Ishikawa (cell line): ENCODE data around the gene TMEM51.

Experiments
- CEBPB ChIP-seq: IDR thresholded peaks from 2 replicates; pipeline ENCODE4 v1.6.1; 2012
- CREB1 ChIP-seq: IDR thresholded peaks from 2 replicates; pipeline ENCODE4 v1.6.1; 2012; ENCODE audit warnings: low read depth
- EGR1 ChIP-seq: IDR thresholded peaks from 2 replicates; pipeline ENCODE4 v1.6.1; 2012
- EP300 ChIP-seq: IDR thresholded peaks from 2 replicates; pipeline ENCODE4 v1.6.1; 2012; ENCODE audit warnings: borderline replicate concordance
- FOXM1 ChIP-seq: IDR thresholded peaks from 2 replicates; pipeline ENCODE4 v1.6.1; 2012; ENCODE audit warnings: low read depth, borderline replicate concordance
- MAX ChIP-seq: IDR thresholded peaks from 2 replicates; pipeline ENCODE4 v1.6.1; 2012
- NFIC ChIP-seq: IDR thresholded peaks from 2 replicates; pipeline ENCODE4 v1.6.1; 2012
- RAD21 ChIP-seq: IDR thresholded peaks from 2 replicates; pipeline ENCODE4 v1.6.1; 2012; ENCODE audit warnings: low read depth
- REST ChIP-seq: IDR thresholded peaks from 2 replicates; pipeline ENCODE4 v1.6.1; 2012; ENCODE audit warnings: low read depth, mild to moderate bottlenecking
- TAF1 ChIP-seq: IDR thresholded peaks from 2 replicates; pipeline ENCODE4 v1.6.1; 2012; ENCODE audit warnings: low read depth, mild to moderate bottlenecking
- TCF12 ChIP-seq: IDR thresholded peaks from 2 replicates; pipeline ENCODE4 v1.6.1; 2012; ENCODE audit warnings: low read depth
- TEAD4 ChIP-seq: IDR thresholded peaks from 2 replicates; pipeline ENCODE4 v1.6.1; 2012
- YY1 ChIP-seq: IDR thresholded peaks from 2 replicates; pipeline ENCODE4 v1.6.1; 2012; ENCODE audit warnings: low read depth
- ZBTB7A ChIP-seq: IDR thresholded peaks from 2 replicates; pipeline ENCODE4 v1.6.1; 2012; ENCODE audit warnings: low read depth
- TF ChIP-seq, protein P1 (sequence below): IDR thresholded peaks from 2 replicates; pipeline ENCODE4 v1.6.1; 2012

The TMEM51 gene

DNA sequence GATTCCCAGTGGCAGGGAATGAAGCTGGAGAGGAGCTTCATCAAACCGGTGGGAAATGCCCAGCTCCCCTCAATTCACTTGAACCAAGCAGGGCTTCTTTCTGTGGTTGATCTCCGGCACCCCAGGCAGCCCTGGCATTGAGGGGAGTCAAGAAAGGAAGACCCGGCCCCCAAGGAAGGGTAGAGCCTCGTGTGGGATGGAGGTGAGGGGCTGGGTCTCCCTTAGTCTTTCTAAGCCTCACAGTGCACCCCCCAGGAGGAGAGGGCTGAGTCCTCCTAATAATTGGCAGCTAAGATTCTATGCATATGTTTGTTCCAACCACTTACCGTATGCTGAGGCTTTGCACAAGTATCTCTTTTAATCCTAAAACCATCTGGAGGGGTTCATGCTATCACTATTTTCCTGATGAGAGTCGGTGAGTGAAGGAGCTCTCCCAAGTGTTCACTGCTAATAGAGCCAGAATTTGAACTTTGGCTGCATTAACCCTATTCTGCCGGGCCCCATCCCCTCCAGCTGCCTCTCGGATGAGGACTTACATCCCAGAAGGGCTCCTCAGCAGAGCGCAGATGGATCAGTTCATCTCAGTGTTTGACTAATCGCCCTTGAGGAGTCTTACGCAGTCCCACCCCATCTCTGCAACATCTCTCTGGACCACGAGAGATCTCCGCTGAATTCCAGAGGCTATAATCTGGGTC, 33.1 kb upstream of the TMEM51 start:
- TF ChIP-seq, protein P1, sequence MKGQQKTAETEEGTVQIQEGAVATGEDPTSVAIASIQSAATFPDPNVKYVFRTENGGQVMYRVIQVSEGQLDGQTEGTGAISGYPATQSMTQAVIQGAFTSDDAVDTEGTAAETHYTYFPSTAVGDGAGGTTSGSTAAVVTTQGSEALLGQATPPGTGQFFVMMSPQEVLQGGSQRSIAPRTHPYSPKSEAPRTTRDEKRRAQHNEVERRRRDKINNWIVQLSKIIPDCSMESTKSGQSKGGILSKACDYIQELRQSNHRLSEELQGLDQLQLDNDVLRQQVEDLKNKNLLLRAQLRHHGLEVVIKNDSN: no peak
- TF ChIP-seq TAF1: no peak
- no peak for TF ChIP-seq FOXM1
- no peak for TF ChIP-seq EGR1
- TF ChIP-seq TCF12: no peak
- no peak for TF ChIP-seq EP300
- TF ChIP-seq CEBPB: no peak
- no peak for TF ChIP-seq TEAD4
- TF ChIP-seq REST: no peak
- no peak for TF ChIP-seq RAD21
- no peak for TF ChIP-seq YY1
- TF ChIP-seq CREB1: no peak

DNA sequence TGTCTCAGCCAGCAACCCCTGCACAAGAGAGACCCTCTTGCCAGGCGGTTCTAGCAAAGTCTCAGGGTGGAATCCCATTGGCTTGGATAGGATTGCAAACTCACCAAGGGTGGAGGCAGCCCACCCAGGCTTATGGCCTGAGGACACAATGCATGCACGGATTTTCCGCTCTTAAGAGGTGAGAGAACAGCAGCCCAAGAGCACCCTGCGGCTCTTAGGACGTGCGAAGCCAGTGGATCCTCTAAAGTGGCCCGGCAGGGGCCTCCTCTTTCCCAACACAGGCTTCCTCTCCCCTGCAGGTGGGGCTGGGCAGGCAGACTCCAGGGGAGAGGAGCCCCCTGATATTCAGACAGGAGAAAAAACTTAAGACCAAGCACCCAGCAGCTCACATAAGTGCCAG, 31.2 kb upstream of the TMEM51 start:
- TF ChIP-seq YY1 (no peak), EGR1 (no peak), CEBPB (no peak), EP300 (no peak), TEAD4 (no peak), REST (no peak), FOXM1 (no peak)
- TF ChIP-seq, protein P1: no peak

GRCh38 chr1:15123270-15123669, 30.3 kb upstream of the TMEM51 start:
- TF ChIP-seq, protein P1: no peak
- TF ChIP-seq RAD21: no peak
- no peak for TF ChIP-seq CREB1

- TF ChIP-seq, protein P1: no peak
- TF ChIP-seq NFIC: no peak
- TF ChIP-seq TCF12: no peak
- no peak for TF ChIP-seq CEBPB
- TF ChIP-seq REST: no peak
- no peak for TF ChIP-seq FOXM1
- TF ChIP-seq TAF1: no peak
- TF ChIP-seq YY1: no peak
- TF ChIP-seq ZBTB7A: no peak
- TF ChIP-seq CREB1: no peak
- TF ChIP-seq EP300: no peak
- TF ChIP-seq EGR1: no peak
- TF ChIP-seq RAD21: no peak
- TF ChIP-seq TEAD4: no peak
- no peak for TF ChIP-seq MAX
Observed at GRCh38 chr1:15123925-15124324, 29.6 kb upstream of the TMEM51 start.
